Stomach (tissue), 9 donors: ENCODE results near the gene TBC1D3B. TPM values are rescaled to one million over a fixed set of nuclear protein-coding genes. Genes with fewer than 3 reads are reported as not detected.

ENCODE experiments used
- DNase-seq, 2 donors: peaks; one replicate each; pipeline versions ENCODE4 v3.0.0 to v3.0.0-alpha.2; 2013 to 2019
- H3K27ac ChIP-seq, 5 donors: fragments of 200-600 bp in 4 of 5; sonication (generic) in 4 of 5; one replicate each; pipeline ENCODE4 v1.5.1; 2013 to 2019; ENCODE audit warnings: mild to moderate bottlenecking in 1 of 5, moderate library complexity in 1 of 5
- H3K27me3 ChIP-seq, 3 donors: fragments of 200-600 bp; sonication (generic); one replicate each; pipeline ENCODE4 v1.5.1; 2017 to 2019; ENCODE audit warnings: mixed run types in 1 of 3
- H3K36me3 ChIP-seq, 4 donors: fragments of 200-600 bp; sonication (generic); 1 replicate in 3 of 4; 2 replicates in 1 of 4; pipeline ENCODE4 v1.5.1; 2016 to 2019
- H3K4me1 ChIP-seq, 4 donors: fragments of 200-600 bp; sonication (generic); one replicate each; pipeline ENCODE4 v1.5.1; 2016 to 2019
- H3K4me3 ChIP-seq, 4 donors: fragments of 200-600 bp; sonication (generic) in 3 of 4; one replicate each; pipeline ENCODE4 v1.5.1; 2016 to 2019; ENCODE audit warnings: mild to moderate bottlenecking in 1 of 4
- H3K9me3 ChIP-seq, 4 donors: fragments of 200-600 bp; sonication (generic); one replicate each; pipeline ENCODE4 v1.5.1; 2016 to 2019
- EP300 ChIP-seq: sonication (generic); formaldehyde crosslinking; IDR thresholded peaks from one replicate; pipeline ENCODE4 v1.6.1; 2017; ENCODE audit warnings: antibody characterized with exemption
- POLR2A ChIP-seq, 4 donors: fragments of 450-650 bp; IDR thresholded peaks; one replicate each; pipeline ENCODE4 v1.6.1; 2016; ENCODE audit warnings: antibody characterized with exemption in 4 of 4, control low read depth in 2 of 4, mild to moderate bottlenecking in 1 of 4, moderate library complexity in 1 of 4
- POLR2AphosphoS5 ChIP-seq, 3 donors: sonication (generic); formaldehyde crosslinking; IDR thresholded peaks; one replicate each; pipeline ENCODE4 v1.6.1; 2016; ENCODE audit warnings: antibody characterized with exemption in 3 of 3
- WGBS, 5 donors: extraction: QIAGEN DNeasy Blood & Tissue Kit in 3 of 5; methylation state at CpG; one replicate each; pipeline versions ENCODE4 v1.1.5 to v1.1.7; 2013 to 2018; 5-methylcytosine and 5-hydroxymethylcytosine counted together
- intact Hi-C: fragments of 100-400 bp; cut with DNase I; formaldehyde crosslinking; loops from one replicate; pipeline ENCODE4 v1.15.1; 2023; ENCODE audit warnings: low total_unique reads
- polyA plus RNA-seq, 3 donors: library from polyadenylated mRNA; stranded (reverse); fragments of 200-250 nt; gene quantifications; one replicate each; pipeline ENCODE4 v1.2.3, GENCODE V29; 2013
- total RNA-seq, 5 donors: library from RNA; depleted of rRNA; stranded (reverse); fragments of >200 nt; gene quantifications; one replicate each; pipeline versions ENCODE4 v1.1.0 to v1.2.3, GENCODE V29; 2014 to 2016
- TF ChIP-seq, protein P1 (sequence below), 7 experiments: fragments of 450-650 bp in 4 of 7; fragments of 200-600 bp in 3 of 7; sonication (generic) in 3 of 7; IDR thresholded peaks; one replicate each; pipeline ENCODE4 v1.5.1; 2016 to 2019; ENCODE audit warnings: antibody characterized with exemption in 7 of 7, control low read depth in 2 of 7, mild to moderate bottlenecking in 1 of 7
- donor health status: healthy with polysubstance abuse.
- donor health status: Bipolar disorder and iron deficiency.
- donor health status: healthy.

Gene TBC1D3B
- total and polyA plus RNA-seq, 8 donors, result 0.81 to 4.6 (median 1.6) TPM; not detected in 4

DNA sequence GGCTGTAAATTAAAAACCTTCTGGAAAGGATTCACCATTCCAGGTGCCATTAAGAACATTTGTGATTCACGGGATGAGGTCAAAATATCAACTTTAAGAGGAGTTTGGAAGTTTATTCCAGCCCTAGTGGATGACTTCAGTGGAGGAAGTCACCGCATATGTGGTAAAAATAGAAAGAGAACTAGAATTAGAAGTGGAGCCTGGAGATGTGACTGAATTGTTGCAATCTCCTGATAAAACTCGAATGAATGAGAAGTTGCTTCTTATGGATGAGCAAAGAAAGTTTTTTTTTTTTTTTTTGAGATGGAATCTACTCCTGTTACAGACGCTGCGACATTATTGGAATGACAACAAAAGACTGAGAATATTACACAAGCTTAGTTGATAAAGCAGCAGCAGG is 46.1 kb downstream of the TBC1D3B start:
- H3K27ac ChIP-seq, result no peak overlapping the region
- no peak for TF ChIP-seq POLR2A (IDR thresholded peaks at IDR 0.05)
- TF ChIP-seq POLR2AphosphoS5 (IDR thresholded peaks at IDR 0.05), result no peak
- no peak for TF ChIP-seq EP300
- TF ChIP-seq, protein P1, sequence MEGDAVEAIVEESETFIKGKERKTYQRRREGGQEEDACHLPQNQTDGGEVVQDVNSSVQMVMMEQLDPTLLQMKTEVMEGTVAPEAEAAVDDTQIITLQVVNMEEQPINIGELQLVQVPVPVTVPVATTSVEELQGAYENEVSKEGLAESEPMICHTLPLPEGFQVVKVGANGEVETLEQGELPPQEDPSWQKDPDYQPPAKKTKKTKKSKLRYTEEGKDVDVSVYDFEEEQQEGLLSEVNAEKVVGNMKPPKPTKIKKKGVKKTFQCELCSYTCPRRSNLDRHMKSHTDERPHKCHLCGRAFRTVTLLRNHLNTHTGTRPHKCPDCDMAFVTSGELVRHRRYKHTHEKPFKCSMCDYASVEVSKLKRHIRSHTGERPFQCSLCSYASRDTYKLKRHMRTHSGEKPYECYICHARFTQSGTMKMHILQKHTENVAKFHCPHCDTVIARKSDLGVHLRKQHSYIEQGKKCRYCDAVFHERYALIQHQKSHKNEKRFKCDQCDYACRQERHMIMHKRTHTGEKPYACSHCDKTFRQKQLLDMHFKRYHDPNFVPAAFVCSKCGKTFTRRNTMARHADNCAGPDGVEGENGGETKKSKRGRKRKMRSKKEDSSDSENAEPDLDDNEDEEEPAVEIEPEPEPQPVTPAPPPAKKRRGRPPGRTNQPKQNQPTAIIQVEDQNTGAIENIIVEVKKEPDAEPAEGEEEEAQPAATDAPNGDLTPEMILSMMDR (IDR thresholded peaks at IDR 0.05), result no peak
- no peaks in the 10 kb centered on the region for H3K36me3 ChIP-seq
- no peak for DNase-seq
- H3K4me1 ChIP-seq, result no peaks in the 10 kb centered on the region
- peaks cover 8 to 19% (median 12%) of the 10 kb centered on the region in 4 donors for H3K9me3 ChIP-seq
- H3K27me3 ChIP-seq, result peaks cover 0 to 12% (median 0%) of the 10 kb centered on the region in 3 donors
- intact Hi-C loops, result no loop called here
- 55 to 61% (median 59%) methylated on average over 5 of the region's 5 CpGs for WGBS, 5 donors
- no peak overlapping the region for H3K4me3 ChIP-seq

DNA sequence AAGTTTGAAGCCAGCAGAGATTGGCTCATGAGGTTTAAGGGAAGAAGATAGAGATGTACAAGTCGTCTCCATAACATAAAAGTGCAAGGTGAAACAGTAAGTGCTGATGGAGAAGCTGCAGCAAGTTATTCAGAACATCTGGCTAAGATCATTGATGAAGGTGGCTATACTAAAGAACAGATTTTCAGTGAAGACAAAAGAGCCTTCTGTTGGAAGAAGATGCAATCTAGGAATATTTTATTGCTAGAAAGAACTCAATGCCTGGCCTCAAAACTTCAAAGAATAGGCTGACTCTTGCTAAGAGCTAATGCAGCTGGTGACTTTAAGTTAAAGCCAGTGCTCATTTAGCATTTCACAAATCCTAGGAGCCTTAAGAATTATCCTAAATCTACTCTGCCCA is 46.8 kb downstream of the TBC1D3B start:
- H3K27ac ChIP-seq, result no peak overlapping the region
- intact Hi-C loops, result no loop called here
- peaks cover 0 to 19% (median 0%) of the 10 kb centered on the region in 3 donors for H3K27me3 ChIP-seq
- TF ChIP-seq POLR2A (IDR thresholded peaks at IDR 0.05) (no peak), EP300 (no peak), POLR2AphosphoS5 (IDR thresholded peaks at IDR 0.05) (no peak)
- TF ChIP-seq, protein P1 (IDR thresholded peaks at IDR 0.05), result no peak
- H3K9me3 ChIP-seq, result peaks cover 14 to 26% (median 18%) of the 10 kb centered on the region in 4 donors
- no peaks in the 10 kb centered on the region for H3K36me3 ChIP-seq
- H3K4me1 ChIP-seq, result no peaks in the 10 kb centered on the region
- H3K4me3 ChIP-seq, result no peak overlapping the region
- 60 to 81% (median 75%) methylated on average over 1 of the region's 1 CpG for WGBS, 5 donors
- DNase-seq, result no peak

DNA sequence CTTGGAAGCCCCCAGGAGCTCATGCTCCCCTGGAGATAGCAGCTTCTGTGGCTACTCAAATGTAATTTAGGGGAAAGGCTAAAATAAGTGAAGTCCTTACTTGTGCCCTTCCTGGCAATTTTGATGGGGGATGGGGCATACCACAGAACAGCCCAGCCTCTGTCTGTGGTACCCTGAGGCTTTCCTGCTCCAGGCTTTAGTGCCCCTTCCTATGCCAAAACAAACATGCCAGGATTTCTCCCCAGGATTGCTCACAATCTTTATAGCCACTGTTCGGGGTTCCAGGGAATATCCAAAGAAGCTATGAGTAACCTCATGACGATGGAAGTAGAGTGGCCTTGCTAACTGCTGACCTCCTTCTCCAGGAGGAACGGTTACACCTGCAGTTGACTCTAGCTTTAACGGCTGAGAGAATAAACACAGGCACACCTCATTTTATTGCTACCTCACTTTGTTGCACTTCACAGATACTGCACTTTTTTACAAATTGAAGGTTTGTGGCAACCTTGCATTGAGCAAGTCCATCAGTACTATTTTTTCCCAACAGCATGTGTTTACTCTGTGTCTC is 47.9 kb downstream of the TBC1D3B start:
- 54 to 71% (median 63%) methylated on average over 4 of the region's 4 CpGs for WGBS, 5 donors
- DNase-seq, result no peak
- no peak for TF ChIP-seq EP300
- TF ChIP-seq POLR2AphosphoS5 (IDR thresholded peaks at IDR 0.05), result no peak
- TF ChIP-seq, protein P1 (IDR thresholded peaks at IDR 0.05), result no peak
- no peak for TF ChIP-seq POLR2A (IDR thresholded peaks at IDR 0.05)

DNA sequence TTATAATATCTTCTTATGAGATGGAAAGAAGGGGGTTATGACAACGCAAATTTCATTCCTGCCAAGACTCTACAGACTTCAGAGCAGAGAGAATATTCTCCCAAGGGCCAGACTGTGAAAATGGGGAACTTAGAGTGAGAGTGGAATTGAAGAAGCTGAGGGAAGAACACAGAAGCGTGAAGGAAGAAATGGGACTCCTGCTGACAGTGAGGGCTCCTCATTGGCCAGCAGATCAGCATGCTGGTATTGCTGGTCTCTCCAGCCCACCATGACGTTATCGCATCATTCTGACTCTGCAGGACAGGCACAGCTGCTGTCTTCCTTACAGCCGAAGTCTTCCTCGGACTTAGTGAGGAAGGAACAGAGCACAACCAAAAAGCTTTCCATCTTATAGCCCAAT is 48.5 kb downstream of the TBC1D3B start:
- H3K36me3 ChIP-seq, result no peaks in the 10 kb centered on the region
- 78 to 90% (median 81%) methylated on average over 6 of the region's 6 CpGs for WGBS, 5 donors
- H3K4me1 ChIP-seq, result no peaks in the 10 kb centered on the region
- H3K27me3 ChIP-seq, result peaks cover 0 to 12% (median 0%) of the 10 kb centered on the region in 3 donors
- intact Hi-C loops, result no loop called here
- DNase-seq, result no peak
- no peak overlapping the region for H3K4me3 ChIP-seq
- TF ChIP-seq POLR2AphosphoS5 (IDR thresholded peaks at IDR 0.05) (no peak), EP300 (no peak), POLR2A (IDR thresholded peaks at IDR 0.05) (no peak)
- TF ChIP-seq, protein P1 (IDR thresholded peaks at IDR 0.05), result no peak
- peaks cover 14 to 26% (median 18%) of the 10 kb centered on the region in 4 donors for H3K9me3 ChIP-seq
- no peak overlapping the region for H3K27ac ChIP-seq

More for the DNA sequence above, 47.9 kb downstream of the TBC1D3B start:
- peaks cover 14 to 26% (median 18%) of the 10 kb centered on the region in 4 donors for H3K9me3 ChIP-seq
- no peak overlapping the region for H3K27ac ChIP-seq
- H3K4me1 ChIP-seq, result no peaks in the 10 kb centered on the region
- intact Hi-C loops, result no loop called here
- no peak overlapping the region for H3K4me3 ChIP-seq
- H3K36me3 ChIP-seq, result no peaks in the 10 kb centered on the region
- H3K27me3 ChIP-seq, result peaks cover 0 to 12% (median 0%) of the 10 kb centered on the region in 3 donors
